OCI-LY7 (cell line): Measurements from ENCODE around the gene CCDC70.

ENCODE experiments used
- CTCF ChIP-seq: fragments of 200-600 bp; sonication (generic); conservative IDR thresholded peaks from 2 replicates; pipeline ENCODE4 v1.5.1; 2014; ENCODE audit warnings: mild to moderate bottlenecking, antibody characterized with exemption, low read length, moderate library complexity, mixed read lengths
- EZH2phosphoT487 ChIP-seq: fragments of 200-600 bp; sonication (generic); IDR thresholded peaks from 2 replicates; pipeline ENCODE4 v1.6.1; 2018; ENCODE audit warnings: low read depth, borderline replicate concordance, mild to moderate bottlenecking, mixed run types, antibody characterized with exemption, low read length, moderate library complexity, mixed read lengths

GRCh38 chr13:51814825-51815650, 46.7 kb upstream of the CCDC70 start:
- TF ChIP-seq CTCF (peak; percentile 96), EZH2phosphoT487 (no peak)
